Gastroesophageal sphincter (tissue), 3 donors: ENCODE measurements around the gene LIN7C.

ENCODE experiments used
- CTCF ChIP-seq, 4 experiments: fragments of 200-600 bp in 2 of 4; fragments of 450-650 bp in 2 of 4; sonication (generic) in 1 of 4; IDR thresholded peaks; one replicate each; pipeline ENCODE4 v1.5.1; 2017 to 2019; ENCODE audit warnings: antibody characterized with exemption in 4 of 4, mild to moderate bottlenecking in 2 of 4, moderate library complexity in 2 of 4
- EP300 ChIP-seq: sonication (generic); formaldehyde crosslinking; IDR thresholded peaks from one replicate; pipeline ENCODE4 v1.6.1; 2017; ENCODE audit warnings: antibody characterized with exemption, mild to moderate bottlenecking
- POLR2A ChIP-seq, 2 donors: fragments of 450-650 bp; IDR thresholded peaks; one replicate each; pipeline ENCODE4 v1.6.1; 2017; ENCODE audit warnings: antibody characterized with exemption in 2 of 2, mild to moderate bottlenecking in 2 of 2, moderate library complexity in 1 of 2
- POLR2AphosphoS5 ChIP-seq: sonication (generic); formaldehyde crosslinking; IDR thresholded peaks from one replicate; pipeline ENCODE4 v1.6.1; 2017; ENCODE audit warnings: antibody characterized with exemption

- TF ChIP-seq POLR2AphosphoS5 (no peak), EP300 (no peak), POLR2A (IDR thresholded peaks at IDR 0.05) (no peak), CTCF (IDR thresholded peaks at IDR 0.05) (no peak)
Observed at GRCh38 chr11:27497911-27498310, 8.7 kb downstream of the LIN7C start.
